DMS153 (cell line): ENCODE measurements around the gene CLIP1.

Experiments used
- DNase-seq: peaks from one replicate; lab custom pipeline; 2025; lab: John Stamatoyannopoulos, UW

Gene CLIP1

GRCh38 chr12:122355706-122356105 lies 66.8 kb downstream of the CLIP1 start:
- no peak for DNase-seq

GRCh38 chr12:122354958-122355641 lies 67.4 kb downstream of the CLIP1 start:
- DNase-seq, result no peak

- DNase-seq, result no peak
These were observed 70.1 kb downstream of the CLIP1 start for GRCh38 chr12:122352394-122352793.

GRCh38 chr12:122350141-122350848 lies 72.2 kb downstream of the CLIP1 start:
- DNase-seq, result no peak

GRCh38 chr12:122349078-122349477 lies 73.4 kb downstream of the CLIP1 start:
- no peak for DNase-seq

- no peak for DNase-seq
These were observed 74.0 kb downstream of the CLIP1 start for GRCh38 chr12:122348505-122348904.

- DNase-seq, result no peak
These were observed 76.4 kb downstream of the CLIP1 start for GRCh38 chr12:122346054-122346453.

- DNase-seq, result no peak
These were observed 77.4 kb downstream of the CLIP1 start for GRCh38 chr12:122345042-122345441.

- no peak for DNase-seq
These were observed 86.2 kb downstream of the CLIP1 start for GRCh38 chr12:122336015-122336946.

GRCh38 chr12:122333142-122334087 lies 89.1 kb downstream of the CLIP1 start:
- DNase-seq, result no peak

GRCh38 chr12:122327494-122328385 lies 94.7 kb downstream of the CLIP1 start:
- DNase-seq, result no peak

- no peak for DNase-seq
These were observed 95.5 kb downstream of the CLIP1 start for GRCh38 chr12:122327014-122327413.

GRCh38 chr12:122326586-122326985 lies 95.9 kb downstream of the CLIP1 start:
- DNase-seq, result no peak

- DNase-seq, result no peak
These were observed 99.0 kb downstream of the CLIP1 start for GRCh38 chr12:122323311-122324019.

- DNase-seq, result no peak
These were observed 100.0 kb downstream of the CLIP1 start for GRCh38 chr12:122322501-122322900.

- no peak for DNase-seq
These were observed 103.6 kb downstream of the CLIP1 start for GRCh38 chr12:122318607-122319605.

- no peak for DNase-seq
These were observed 109.5 kb downstream of the CLIP1 start for GRCh38 chr12:122312926-122313325.

- DNase-seq, result no peak
These were observed 110.8 kb downstream of the CLIP1 start for GRCh38 chr12:122311696-122312095.
